ENCODE measurements around the gene TCEANC2.

Gene TCEANC2

GRCh38 chr1:54111624-54112023 lies 58.2 kb downstream of the TCEANC2 start:
- DNase-seq (ENCODE audit: low read depth in 3 of 3, low spot score in 1 of 3): no peak

GRCh38 chr1:54112027-54112426 lies 58.6 kb downstream of the TCEANC2 start:
- no peak for DNase-seq (ENCODE audit: low read depth in 3 of 3, low spot score in 1 of 3)

- DNase-seq (ENCODE audit: low read depth in 3 of 3, low spot score in 1 of 3): no peak
Observed at GRCh38 chr1:54112705-54113368, 59.4 kb downstream of the TCEANC2 start.

- DNase-seq (ENCODE audit: low read depth in 3 of 3, low spot score in 1 of 3): no peak
Observed at GRCh38 chr1:54114001-54114400, 60.6 kb downstream of the TCEANC2 start.

- DNase-seq (ENCODE audit: low read depth in 3 of 3, low spot score in 1 of 3): no peak
Observed at GRCh38 chr1:54114955-54115354, 61.5 kb downstream of the TCEANC2 start.

- DNase-seq (ENCODE audit: low read depth in 3 of 3, low spot score in 1 of 3): no peak
Observed at GRCh38 chr1:54115520-54115919, 62.1 kb downstream of the TCEANC2 start.

GRCh38 chr1:54117815-54118563 lies 64.6 kb downstream of the TCEANC2 start:
- DNase-seq (ENCODE audit: low read depth in 3 of 3, low spot score in 1 of 3): no peak

GRCh38 chr1:54118704-54119103 lies 65.3 kb downstream of the TCEANC2 start:
- no peak for DNase-seq (ENCODE audit: low read depth in 3 of 3, low spot score in 1 of 3)

- DNase-seq (ENCODE audit: low read depth in 3 of 3, low spot score in 1 of 3): no peak
Observed at GRCh38 chr1:54120018-54120697, 66.8 kb downstream of the TCEANC2 start.

- no peak for DNase-seq (ENCODE audit: low read depth in 3 of 3, low spot score in 1 of 3)
Observed at GRCh38 chr1:54120698-54121481, 67.5 kb downstream of the TCEANC2 start.

GRCh38 chr1:54121482-54122134 lies 68.2 kb downstream of the TCEANC2 start:
- peak; percentile 17 to 51 (median 33) for DNase-seq (ENCODE audit: low read depth in 3 of 3, low spot score in 1 of 3)

GRCh38 chr1:54122135-54122751 lies 68.8 kb downstream of the TCEANC2 start:
- DNase-seq (ENCODE audit: low read depth in 3 of 3, low spot score in 1 of 3): no peak

- DNase-seq (ENCODE audit: low read depth in 3 of 3, low spot score in 1 of 3): no peak
Observed at GRCh38 chr1:54122992-54123391, 69.6 kb downstream of the TCEANC2 start.

- no peak for DNase-seq (ENCODE audit: low read depth in 3 of 3, low spot score in 1 of 3)
Observed at GRCh38 chr1:54124472-54124871, 71.1 kb downstream of the TCEANC2 start.

GRCh38 chr1:54124906-54125305 lies 71.5 kb downstream of the TCEANC2 start:
- DNase-seq (ENCODE audit: low read depth in 3 of 3, low spot score in 1 of 3): no peak

GRCh38 chr1:54125386-54126070 lies 72.1 kb downstream of the TCEANC2 start:
- no peak for DNase-seq (ENCODE audit: low read depth in 3 of 3, low spot score in 1 of 3)

GRCh38 chr1:54126271-54126815 lies 72.9 kb downstream of the TCEANC2 start:
- DNase-seq (ENCODE audit: low read depth in 3 of 3, low spot score in 1 of 3): no peak

GRCh38 chr1:54127594-54128300 lies 74.3 kb downstream of the TCEANC2 start:
- no peak for DNase-seq (ENCODE audit: low read depth in 3 of 3, low spot score in 1 of 3)

- no peak for DNase-seq (ENCODE audit: low read depth in 3 of 3, low spot score in 1 of 3)
Observed at GRCh38 chr1:54129858-54130257, 76.5 kb downstream of the TCEANC2 start.

All from stimulated activated CD4-positive, alpha-beta T cell treated with anti-CD3 and anti-CD28 coated beads, TNF-alpha, amount 100 ng/mL, for 1 hour (primary cell).